ENCODE results near the gene GFER. TPM values are rescaled to one million over a fixed set of nuclear protein-coding genes. Genes with fewer than 3 reads are reported as not detected.
A peak's percentile ranks its signal among the peaks of the same experiment; 100 is the strongest.

Gene GFER
- total RNA-seq, 1 experiment from 2014 or later: 58.5 TPM

DNA sequence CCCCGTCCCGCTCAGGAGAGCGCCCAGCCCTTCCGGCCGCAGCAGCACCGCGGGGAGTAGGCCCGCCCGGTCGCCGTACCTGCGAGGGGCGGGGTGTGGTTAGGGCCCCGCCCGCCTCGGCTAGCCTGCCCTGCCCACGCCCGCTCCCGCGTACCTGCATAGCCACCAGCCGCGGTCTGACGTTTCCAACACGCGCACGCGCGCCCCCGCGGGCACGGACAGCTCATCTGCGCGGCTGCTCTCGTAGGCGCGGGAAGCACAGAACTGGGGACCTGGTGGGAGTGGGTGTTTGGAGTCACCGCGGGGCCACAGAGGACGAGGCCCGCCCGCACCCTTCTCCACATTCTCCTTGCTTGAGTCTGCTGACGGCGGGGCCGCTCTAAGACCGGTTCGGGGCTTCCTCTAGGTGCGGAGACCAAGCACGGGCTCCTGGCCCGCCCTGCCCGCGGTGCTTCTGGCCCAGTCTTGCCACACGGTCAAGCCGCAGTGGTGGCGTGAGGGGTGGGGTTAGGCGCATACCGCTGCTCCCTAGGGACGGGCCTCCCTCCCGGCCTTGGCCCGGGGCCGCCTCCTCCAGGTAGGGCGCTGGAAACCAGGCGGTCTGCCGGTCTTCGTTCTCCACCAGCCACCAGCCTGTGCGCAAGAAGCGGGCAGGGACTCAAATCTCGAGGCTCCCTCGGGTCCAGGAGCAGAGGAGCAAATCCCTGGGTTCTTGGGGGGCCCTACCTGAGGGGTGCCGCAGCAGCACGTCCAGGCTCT, 4.5 kb upstream of the GFER start (continued):
- no peak; the same call in 1 of the 2 replicates for TF ChIP-seq EMX1 (CRISPR knock-in tag; IDR thresholded peaks at IDR 0.05)
- peak; percentile 94 for TF ChIP-seq TP53 (CRISPR knock-in tag; IDR thresholded peaks at IDR 0.05)
- TF ChIP-seq SMAD3 (CRISPR knock-in tag; IDR thresholded peaks at IDR 0.05; ENCODE audit: borderline replicate concordance): peak; percentile 31; the same call in 1 of the 2 replicates
- TF ChIP-seq, protein P1, sequence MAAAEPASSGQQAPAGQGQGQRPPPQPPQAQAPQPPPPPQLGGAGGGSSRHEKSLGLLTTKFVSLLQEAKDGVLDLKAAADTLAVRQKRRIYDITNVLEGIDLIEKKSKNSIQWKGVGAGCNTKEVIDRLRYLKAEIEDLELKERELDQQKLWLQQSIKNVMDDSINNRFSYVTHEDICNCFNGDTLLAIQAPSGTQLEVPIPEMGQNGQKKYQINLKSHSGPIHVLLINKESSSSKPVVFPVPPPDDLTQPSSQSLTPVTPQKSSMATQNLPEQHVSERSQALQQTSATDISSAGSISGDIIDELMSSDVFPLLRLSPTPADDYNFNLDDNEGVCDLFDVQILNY (CRISPR knock-in tag; IDR thresholded peaks at IDR 0.05): peak; percentile 59; the same call in 1 of the 2 replicates
- no peak for TF ChIP-seq JAZF1 (CRISPR knock-in tag; IDR thresholded peaks at IDR 0.05)
- TF ChIP-seq, protein P2, sequence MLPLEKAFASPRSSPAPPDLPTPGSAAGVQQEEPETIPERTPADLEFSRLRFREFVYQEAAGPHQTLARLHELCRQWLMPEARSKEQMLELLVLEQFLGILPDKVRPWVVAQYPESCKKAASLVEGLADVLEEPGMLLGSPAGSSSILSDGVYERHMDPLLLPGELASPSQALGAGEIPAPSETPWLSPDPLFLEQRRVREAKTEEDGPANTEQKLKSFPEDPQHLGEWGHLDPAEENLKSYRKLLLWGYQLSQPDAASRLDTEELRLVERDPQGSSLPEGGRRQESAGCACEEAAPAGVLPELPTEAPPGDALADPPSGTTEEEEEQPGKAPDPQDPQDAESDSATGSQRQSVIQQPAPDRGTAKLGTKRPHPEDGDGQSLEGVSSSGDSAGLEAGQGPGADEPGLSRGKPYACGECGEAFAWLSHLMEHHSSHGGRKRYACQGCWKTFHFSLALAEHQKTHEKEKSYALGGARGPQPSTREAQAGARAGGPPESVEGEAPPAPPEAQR (CRISPR knock-in tag; IDR thresholded peaks at IDR 0.05): no peak
- TF ChIP-seq CREM (CRISPR knock-in tag; IDR thresholded peaks at IDR 0.05): no peak; the same call in 1 of the 2 replicates
- TF ChIP-seq, protein P3, sequence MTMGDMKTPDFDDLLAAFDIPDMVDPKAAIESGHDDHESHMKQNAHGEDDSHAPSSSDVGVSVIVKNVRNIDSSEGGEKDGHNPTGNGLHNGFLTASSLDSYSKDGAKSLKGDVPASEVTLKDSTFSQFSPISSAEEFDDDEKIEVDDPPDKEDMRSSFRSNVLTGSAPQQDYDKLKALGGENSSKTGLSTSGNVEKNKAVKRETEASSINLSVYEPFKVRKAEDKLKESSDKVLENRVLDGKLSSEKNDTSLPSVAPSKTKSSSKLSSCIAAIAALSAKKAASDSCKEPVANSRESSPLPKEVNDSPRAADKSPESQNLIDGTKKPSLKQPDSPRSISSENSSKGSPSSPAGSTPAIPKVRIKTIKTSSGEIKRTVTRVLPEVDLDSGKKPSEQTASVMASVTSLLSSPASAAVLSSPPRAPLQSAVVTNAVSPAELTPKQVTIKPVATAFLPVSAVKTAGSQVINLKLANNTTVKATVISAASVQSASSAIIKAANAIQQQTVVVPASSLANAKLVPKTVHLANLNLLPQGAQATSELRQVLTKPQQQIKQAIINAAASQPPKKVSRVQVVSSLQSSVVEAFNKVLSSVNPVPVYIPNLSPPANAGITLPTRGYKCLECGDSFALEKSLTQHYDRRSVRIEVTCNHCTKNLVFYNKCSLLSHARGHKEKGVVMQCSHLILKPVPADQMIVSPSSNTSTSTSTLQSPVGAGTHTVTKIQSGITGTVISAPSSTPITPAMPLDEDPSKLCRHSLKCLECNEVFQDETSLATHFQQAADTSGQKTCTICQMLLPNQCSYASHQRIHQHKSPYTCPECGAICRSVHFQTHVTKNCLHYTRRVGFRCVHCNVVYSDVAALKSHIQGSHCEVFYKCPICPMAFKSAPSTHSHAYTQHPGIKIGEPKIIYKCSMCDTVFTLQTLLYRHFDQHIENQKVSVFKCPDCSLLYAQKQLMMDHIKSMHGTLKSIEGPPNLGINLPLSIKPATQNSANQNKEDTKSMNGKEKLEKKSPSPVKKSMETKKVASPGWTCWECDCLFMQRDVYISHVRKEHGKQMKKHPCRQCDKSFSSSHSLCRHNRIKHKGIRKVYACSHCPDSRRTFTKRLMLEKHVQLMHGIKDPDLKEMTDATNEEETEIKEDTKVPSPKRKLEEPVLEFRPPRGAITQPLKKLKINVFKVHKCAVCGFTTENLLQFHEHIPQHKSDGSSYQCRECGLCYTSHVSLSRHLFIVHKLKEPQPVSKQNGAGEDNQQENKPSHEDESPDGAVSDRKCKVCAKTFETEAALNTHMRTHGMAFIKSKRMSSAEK (CRISPR knock-in tag; IDR thresholded peaks at IDR 0.05; ENCODE audit: borderline replicate concordance): no peak
- TF ChIP-seq ZNF263 (CRISPR knock-in tag; IDR thresholded peaks at IDR 0.05; ENCODE audit: low read depth): no peak
- no peak for TF ChIP-seq OVOL2 (CRISPR knock-in tag; IDR thresholded peaks at IDR 0.05; ENCODE audit: borderline replicate concordance)
- peak; percentile 68; the same call in 1 of the 2 replicates for TF ChIP-seq FOXK1 (CRISPR knock-in tag; IDR thresholded peaks at IDR 0.05)
- TF ChIP-seq NFE2L1 (CRISPR knock-in tag; IDR thresholded peaks at IDR 0.05): peak; percentile 80; the same call in 1 of the 2 replicates
- TF ChIP-seq, protein P4, sequence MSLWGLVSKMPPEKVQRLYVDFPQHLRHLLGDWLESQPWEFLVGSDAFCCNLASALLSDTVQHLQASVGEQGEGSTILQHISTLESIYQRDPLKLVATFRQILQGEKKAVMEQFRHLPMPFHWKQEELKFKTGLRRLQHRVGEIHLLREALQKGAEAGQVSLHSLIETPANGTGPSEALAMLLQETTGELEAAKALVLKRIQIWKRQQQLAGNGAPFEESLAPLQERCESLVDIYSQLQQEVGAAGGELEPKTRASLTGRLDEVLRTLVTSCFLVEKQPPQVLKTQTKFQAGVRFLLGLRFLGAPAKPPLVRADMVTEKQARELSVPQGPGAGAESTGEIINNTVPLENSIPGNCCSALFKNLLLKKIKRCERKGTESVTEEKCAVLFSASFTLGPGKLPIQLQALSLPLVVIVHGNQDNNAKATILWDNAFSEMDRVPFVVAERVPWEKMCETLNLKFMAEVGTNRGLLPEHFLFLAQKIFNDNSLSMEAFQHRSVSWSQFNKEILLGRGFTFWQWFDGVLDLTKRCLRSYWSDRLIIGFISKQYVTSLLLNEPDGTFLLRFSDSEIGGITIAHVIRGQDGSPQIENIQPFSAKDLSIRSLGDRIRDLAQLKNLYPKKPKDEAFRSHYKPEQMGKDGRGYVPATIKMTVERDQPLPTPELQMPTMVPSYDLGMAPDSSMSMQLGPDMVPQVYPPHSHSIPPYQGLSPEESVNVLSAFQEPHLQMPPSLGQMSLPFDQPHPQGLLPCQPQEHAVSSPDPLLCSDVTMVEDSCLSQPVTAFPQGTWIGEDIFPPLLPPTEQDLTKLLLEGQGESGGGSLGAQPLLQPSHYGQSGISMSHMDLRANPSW (CRISPR knock-in tag; conservative IDR thresholded peaks at IDR 0.05; ENCODE audit: low read depth): peak; percentile 81; the same call in 1 of the 2 replicates
- TF ChIP-seq MYBL2 (CRISPR knock-in tag; IDR thresholded peaks at IDR 0.05): 0 out of 2 replicates have a peak, but pooled peaks have one; percentile 55
- TF ChIP-seq, protein P5, sequence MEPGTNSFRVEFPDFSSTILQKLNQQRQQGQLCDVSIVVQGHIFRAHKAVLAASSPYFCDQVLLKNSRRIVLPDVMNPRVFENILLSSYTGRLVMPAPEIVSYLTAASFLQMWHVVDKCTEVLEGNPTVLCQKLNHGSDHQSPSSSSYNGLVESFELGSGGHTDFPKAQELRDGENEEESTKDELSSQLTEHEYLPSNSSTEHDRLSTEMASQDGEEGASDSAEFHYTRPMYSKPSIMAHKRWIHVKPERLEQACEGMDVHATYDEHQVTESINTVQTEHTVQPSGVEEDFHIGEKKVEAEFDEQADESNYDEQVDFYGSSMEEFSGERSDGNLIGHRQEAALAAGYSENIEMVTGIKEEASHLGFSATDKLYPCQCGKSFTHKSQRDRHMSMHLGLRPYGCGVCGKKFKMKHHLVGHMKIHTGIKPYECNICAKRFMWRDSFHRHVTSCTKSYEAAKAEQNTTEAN (CRISPR knock-in tag; IDR thresholded peaks at IDR 0.05): peak; percentile 56; the same call in 1 of the 2 replicates
- TF ChIP-seq, protein P6, sequence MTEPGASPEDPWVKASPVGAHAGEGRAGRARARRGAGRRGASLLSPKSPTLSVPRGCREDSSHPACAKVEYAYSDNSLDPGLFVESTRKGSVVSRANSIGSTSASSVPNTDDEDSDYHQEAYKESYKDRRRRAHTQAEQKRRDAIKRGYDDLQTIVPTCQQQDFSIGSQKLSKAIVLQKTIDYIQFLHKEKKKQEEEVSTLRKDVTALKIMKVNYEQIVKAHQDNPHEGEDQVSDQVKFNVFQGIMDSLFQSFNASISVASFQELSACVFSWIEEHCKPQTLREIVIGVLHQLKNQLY (CRISPR knock-in tag; IDR thresholded peaks at IDR 0.05): no peak
